ENCODE data around the gene TBL1XR1.

The TBL1XR1 gene

DNA sequence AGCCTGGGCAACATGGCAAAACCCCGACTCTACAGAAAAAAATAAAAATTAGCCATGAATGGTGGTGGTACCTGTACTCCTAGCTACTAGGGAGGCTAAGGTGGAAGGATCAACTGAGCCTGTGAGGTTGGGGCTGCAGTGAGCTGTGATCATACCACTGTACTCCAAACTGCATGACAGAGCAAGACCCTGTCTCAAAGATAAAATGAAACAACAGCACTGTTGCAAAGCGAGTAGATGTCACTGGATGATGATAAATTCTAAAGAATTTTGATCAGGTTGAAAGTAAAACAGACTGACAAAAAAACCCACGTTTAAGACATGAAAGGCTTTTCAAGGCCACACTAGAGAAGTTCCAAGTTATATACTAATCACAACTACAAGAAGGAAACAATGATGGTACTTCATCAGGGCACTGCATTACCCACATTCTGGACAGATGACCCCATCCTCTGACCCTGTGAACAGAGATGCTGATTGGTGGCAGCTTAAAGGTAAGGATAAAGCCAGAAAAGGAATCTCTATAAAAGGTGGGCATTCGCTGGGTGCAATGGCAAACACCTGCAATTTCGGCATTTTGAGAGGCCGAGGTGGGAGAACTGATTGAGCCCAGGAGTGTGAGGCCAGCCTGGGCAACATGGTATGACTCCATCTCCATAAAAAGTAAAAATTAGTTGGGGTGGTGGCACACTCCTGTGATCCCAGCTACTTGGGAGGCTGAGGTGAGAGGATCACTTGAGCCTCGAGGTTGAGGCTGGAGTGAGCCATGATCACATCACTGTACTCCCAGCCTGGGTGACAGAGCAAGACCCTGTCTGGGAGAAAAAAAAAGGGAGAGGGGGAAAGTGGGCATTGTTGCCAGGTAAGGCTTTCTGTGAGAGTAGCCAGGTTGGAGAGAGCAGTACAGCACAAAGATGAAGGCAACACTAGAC lies 59.2 kb downstream of the TBL1XR1 start:
- no peak for DNase-seq

DNA sequence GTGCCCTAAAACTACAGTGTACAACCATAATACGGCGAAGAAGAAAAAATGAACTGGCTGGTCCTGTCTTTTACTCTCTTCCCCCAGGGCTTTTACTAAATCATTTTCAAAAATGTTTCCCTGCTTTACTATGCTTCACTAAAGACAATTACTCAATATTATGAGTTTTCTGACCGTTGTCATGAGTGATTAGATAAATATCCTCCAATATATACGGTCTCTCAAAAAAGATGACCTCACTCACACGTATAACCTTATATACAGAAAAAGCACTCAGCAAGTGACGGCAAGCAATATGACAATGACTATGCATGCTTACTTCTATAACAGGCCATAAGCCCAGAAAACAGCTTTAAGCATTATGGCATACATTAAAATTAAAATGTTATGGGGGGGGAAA lies 60.5 kb downstream of the TBL1XR1 start:
- DNase-seq: no peak

DNA sequence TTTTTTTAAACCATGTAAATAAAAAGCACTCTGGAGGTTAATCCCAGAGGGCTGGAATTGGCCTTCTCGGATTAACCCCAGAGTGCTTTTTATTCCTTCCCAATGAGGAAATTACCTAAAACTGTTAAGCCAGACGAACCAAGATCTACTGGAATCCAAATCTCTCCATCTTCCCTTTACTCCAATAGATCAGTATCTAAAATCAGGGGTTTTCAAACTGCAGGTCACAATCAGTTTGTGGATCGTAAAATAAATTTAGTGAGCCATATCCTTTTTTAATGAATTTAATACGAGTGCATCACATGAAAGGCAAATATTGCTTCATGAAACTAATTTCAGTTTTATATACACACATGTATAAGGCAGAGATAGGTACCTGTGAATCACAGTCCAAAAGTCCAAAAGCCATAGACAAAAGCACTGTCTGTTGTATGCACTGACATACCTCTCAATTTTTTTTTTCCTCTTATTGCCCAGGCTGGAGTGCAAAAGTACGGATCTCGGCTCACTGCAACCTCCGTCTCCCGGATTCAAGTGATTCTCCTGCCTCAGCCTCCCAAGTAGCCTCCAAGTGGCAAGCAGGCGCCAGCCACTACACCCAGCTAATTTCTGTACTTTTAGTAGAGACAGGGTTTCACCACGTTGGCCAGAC lies 61.3 kb downstream of the TBL1XR1 start:
- no peak for DNase-seq

GRCh38 chr3:177134816-177135210 lies 62.5 kb downstream of the TBL1XR1 start:
- no peak for DNase-seq

- no peak for DNase-seq
These were observed 63.1 kb downstream of the TBL1XR1 start for GRCh38 chr3:177133860-177134815.

GRCh38 chr3:177131927-177132636 lies 65.2 kb downstream of the TBL1XR1 start:
- DNase-seq: no peak

GRCh38 chr3:177127008-177127407 lies 70.3 kb downstream of the TBL1XR1 start:
- DNase-seq: no peak

GRCh38 chr3:177126015-177126773 lies 71.1 kb downstream of the TBL1XR1 start:
- no peak for DNase-seq

DNA sequence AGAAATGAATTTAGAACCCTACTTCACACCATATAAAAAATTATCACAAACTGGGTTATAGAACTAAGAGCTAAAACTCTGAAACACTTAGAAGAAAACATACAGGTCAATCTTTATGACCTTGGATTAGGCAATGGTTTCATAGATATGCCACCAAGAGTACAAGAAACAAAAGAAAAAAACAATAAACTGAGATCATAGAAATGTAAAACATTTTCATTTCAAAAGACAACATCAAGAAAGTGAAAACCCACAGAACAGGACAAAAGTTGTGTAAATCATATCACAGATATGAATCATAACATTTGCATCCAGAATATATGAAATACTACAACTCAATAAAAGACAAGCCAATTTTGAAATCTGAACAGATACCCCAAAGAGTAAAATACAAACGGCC lies 72.4 kb downstream of the TBL1XR1 start:
- DNase-seq: no peak

GRCh38 chr3:177123822-177124221 lies 73.5 kb downstream of the TBL1XR1 start:
- no peak for DNase-seq

DNA sequence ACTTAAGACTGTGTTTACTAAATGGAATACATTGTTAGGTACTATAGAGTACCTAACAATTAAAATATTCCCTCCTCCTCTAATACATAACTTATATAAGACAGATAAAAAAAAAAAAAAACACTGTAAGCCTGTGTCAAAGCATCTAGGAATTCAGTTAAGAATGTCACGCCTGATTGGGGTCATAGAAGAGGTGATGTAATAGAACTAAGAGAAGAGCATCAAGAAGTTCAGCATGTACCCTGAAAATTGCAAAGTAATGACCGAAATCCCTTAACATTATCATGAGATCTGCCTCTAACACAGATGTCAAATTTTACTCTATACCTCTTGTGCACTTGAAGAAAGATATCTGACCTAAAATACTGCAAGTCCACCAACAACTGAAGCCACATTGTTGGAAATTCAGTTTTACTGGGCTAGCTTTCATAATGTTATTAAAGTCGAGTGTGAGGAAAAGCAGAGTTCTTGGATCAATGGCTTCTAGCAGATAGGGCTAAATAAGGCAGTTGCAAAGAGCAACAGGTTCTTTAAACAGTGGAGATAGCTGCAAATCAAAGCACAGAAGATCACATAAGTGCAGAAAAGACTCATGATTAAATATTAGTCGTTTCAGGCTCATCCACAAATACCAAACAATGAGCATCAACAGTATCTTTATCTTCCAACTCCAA lies 75.0 kb downstream of the TBL1XR1 start:
- no peak for DNase-seq

GRCh38 chr3:177119829-177120228 lies 77.5 kb downstream of the TBL1XR1 start:
- DNase-seq: no peak

- DNase-seq: no peak
These were observed 83.0 kb downstream of the TBL1XR1 start for GRCh38 chr3:177114253-177114652.

- no peak for DNase-seq
These were observed 85.7 kb downstream of the TBL1XR1 start for GRCh38 chr3:177111541-177111949.

GRCh38 chr3:177110895-177111294 lies 86.4 kb downstream of the TBL1XR1 start:
- DNase-seq: no peak

- no peak for DNase-seq
These were observed 86.9 kb downstream of the TBL1XR1 start for GRCh38 chr3:177110386-177110785.

GRCh38 chr3:177109688-177110330 lies 87.5 kb downstream of the TBL1XR1 start:
- DNase-seq: no peak

GRCh38 chr3:177108648-177109047 lies 88.6 kb downstream of the TBL1XR1 start:
- no peak for DNase-seq

- no peak for DNase-seq
These were observed 89.6 kb downstream of the TBL1XR1 start for GRCh38 chr3:177107461-177108239.

DNA sequence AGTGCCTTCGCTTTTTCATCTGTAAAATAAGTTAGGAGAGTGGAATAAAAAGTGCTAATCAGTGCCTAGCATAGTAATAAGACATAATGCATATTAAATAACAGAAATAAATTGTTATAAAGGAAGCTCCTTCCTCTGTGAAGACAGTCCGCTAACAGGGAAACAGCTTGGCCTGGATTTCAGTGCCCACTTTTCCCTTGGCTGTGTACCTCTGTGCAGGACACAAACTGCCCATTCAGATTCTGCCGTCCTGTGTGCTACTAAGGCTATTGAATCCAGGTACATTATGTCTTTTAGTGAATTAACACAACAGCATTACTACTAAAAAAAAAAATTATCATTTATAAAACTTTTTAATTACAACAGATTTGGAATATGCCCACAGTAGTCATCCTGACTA lies 90.7 kb downstream of the TBL1XR1 start:
- peak in 1 of 2 experiments; percentile 21 for DNase-seq

Data from cerebellar nuclear complex (tissue), 1 donor.